ENCODE measurements around the gene FXYD1. TPM values are rescaled to one million over a fixed set of nuclear protein-coding genes. Genes with fewer than 3 reads are reported as not detected.

The FXYD1 gene
- total RNA-seq, 1 donor from 2014 or later, result 0.52 TPM

DNA sequence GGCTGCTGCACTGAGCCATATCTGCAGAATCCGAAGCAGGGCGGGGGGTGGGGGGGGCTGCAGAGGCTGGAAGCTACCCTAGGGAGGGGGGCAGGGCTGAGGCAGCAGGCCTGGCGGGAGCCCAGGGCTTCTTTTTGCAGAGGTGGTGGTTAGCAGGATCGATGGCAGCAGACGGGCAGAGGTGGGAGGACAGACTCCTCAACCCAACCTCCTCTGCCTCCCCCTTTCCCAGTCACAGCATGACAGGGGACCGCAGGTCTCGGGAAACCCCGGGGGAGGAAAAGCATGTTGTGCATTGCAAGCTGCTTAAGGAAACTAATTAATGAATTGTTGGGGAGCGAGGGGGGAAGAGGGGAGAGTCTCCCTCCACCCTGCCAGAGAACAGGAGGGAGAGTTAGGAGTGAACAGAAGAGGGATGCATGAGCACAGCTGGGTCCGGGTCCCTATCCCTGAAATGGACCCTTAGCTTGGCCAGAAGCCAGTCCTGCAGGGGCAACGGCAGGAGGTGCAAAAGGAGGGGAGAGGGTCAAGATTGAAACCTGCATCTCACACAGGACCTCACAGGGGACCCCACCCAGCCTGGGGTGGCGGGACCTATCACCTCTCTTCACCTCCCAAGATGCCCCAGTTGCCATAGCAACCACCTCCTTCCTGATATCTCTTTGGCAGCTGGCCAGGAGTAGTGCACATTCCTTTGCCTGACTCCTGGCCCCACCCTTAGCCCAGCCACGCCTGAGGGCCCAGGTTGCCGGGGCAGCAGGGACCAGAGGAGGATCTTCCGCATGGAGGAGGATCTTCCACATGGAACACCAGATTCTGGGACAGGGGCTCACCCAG is 6.2 kb downstream of the FXYD1 start:
- peaks cover 4% of the 10 kb centered on the region for H4K20me1 ChIP-seq (ENCODE audit: insufficient read depth, low read length)
- TF ChIP-seq, protein P1, sequence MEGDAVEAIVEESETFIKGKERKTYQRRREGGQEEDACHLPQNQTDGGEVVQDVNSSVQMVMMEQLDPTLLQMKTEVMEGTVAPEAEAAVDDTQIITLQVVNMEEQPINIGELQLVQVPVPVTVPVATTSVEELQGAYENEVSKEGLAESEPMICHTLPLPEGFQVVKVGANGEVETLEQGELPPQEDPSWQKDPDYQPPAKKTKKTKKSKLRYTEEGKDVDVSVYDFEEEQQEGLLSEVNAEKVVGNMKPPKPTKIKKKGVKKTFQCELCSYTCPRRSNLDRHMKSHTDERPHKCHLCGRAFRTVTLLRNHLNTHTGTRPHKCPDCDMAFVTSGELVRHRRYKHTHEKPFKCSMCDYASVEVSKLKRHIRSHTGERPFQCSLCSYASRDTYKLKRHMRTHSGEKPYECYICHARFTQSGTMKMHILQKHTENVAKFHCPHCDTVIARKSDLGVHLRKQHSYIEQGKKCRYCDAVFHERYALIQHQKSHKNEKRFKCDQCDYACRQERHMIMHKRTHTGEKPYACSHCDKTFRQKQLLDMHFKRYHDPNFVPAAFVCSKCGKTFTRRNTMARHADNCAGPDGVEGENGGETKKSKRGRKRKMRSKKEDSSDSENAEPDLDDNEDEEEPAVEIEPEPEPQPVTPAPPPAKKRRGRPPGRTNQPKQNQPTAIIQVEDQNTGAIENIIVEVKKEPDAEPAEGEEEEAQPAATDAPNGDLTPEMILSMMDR (IDR thresholded peaks at IDR 0.05; ENCODE audit: insufficient read depth, low read depth, low read length), result no peak
- TF ChIP-seq EZH2 (IDR thresholded peaks at IDR 0.05; ENCODE audit: insufficient read depth, low read length), result no peak
- Mint-ChIP-seq H3K27me3 (ENCODE audit: low read depth, unreplicated experiment) (peaks cover 24% of the 10 kb centered on the region), H3K27ac (ENCODE audit: unreplicated experiment) (no peak overlapping the region), H3K9me3 (ENCODE audit: unreplicated experiment) (no peaks in the 10 kb centered on the region), H3K36me3 (ENCODE audit: low read depth, unreplicated experiment) (no peaks in the 10 kb centered on the region), H3K4me1 (ENCODE audit: low read depth, unreplicated experiment) (peaks cover 11% of the 10 kb centered on the region), H3K4me3 (ENCODE audit: unreplicated experiment) (no peak overlapping the region)
- H3K27ac ChIP-seq (ENCODE audit: low read depth, low read length), result no peak overlapping the region
- H3K4me2 ChIP-seq (ENCODE audit: low read length), result no peak overlapping the region
- no peaks in the 10 kb centered on the region for H3K4me1 ChIP-seq (ENCODE audit: insufficient read depth, low read length)
- no peak overlapping the region for H3K9ac ChIP-seq (ENCODE audit: low read length)
- DNase-seq (ENCODE audit: low read depth) (no peak), FAIRE-seq (no peak)
- H3K27me3 ChIP-seq (ENCODE audit: insufficient read depth, low read length), result peaks cover 27% of the 10 kb centered on the region
- no peak overlapping the region for H3K4me3 ChIP-seq (ENCODE audit: insufficient read depth, low read depth, low read length)
- H3K79me2 ChIP-seq (ENCODE audit: insufficient read depth, low read length), result no peaks in the 10 kb centered on the region
- no peak overlapping the region for H2AFZ ChIP-seq (ENCODE audit: low read depth, low read length)
- H3K36me3 ChIP-seq (ENCODE audit: insufficient read depth, low read length), result no peaks in the 10 kb centered on the region
- H3K9me3 ChIP-seq (ENCODE audit: insufficient read depth, low read depth, low read length), result no peaks in the 10 kb centered on the region

DNA sequence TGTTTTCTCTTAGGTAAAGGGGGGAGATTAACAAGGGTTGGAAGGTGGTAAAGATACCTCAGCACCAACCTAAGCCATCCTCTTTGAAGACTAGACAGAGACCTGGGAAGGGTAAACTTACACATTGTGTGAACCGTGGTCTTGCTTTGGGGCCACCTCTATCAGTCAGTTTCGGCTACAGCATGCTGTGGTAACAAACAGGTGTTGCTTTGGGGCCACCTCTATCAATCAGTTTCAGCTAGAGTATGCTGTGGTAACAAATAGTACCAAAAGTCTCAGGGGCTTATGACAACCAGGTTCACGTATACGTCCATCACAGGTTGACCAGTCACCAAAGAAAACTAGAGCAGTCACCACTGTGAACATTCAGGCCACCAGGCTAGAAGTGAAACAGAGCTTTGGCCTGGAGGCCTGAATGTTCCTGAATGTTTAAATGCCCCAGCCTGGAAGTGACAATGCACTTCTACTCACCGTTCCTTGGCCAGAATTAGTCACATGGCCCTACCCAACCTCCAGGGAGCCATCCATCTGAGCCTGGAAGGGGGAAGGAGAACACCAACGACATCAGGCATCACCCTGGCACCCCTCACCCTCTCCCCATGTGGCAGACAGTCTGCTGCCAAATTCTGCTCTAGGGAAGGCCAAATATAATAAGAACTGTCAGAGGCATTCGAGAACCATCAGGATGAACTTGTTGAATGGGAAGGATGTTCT is 8.3 kb downstream of the FXYD1 start:
- no peak for FAIRE-seq

More for the DNA sequence above, 8.3 kb downstream of the FXYD1 start:
- H3K27me3 ChIP-seq (ENCODE audit: insufficient read depth, low read length), result peaks cover 22% of the 10 kb centered on the region
- H3K27ac ChIP-seq (ENCODE audit: low read depth, low read length), result no peak overlapping the region
- H3K36me3 ChIP-seq (ENCODE audit: insufficient read depth, low read length), result no peaks in the 10 kb centered on the region
- Mint-ChIP-seq H3K27ac (ENCODE audit: unreplicated experiment) (no peak overlapping the region), H3K27me3 (ENCODE audit: low read depth, unreplicated experiment) (peaks cover 30% of the 10 kb centered on the region), H3K36me3 (ENCODE audit: low read depth, unreplicated experiment) (no peaks in the 10 kb centered on the region), H3K9me3 (ENCODE audit: unreplicated experiment) (no peaks in the 10 kb centered on the region), H3K4me3 (ENCODE audit: unreplicated experiment) (peak overlapping the region; percentile 18), H3K4me1 (ENCODE audit: low read depth, unreplicated experiment) (peaks cover 8% of the 10 kb centered on the region)
- no peak overlapping the region for H2AFZ ChIP-seq (ENCODE audit: low read depth, low read length)
- no peak for TF ChIP-seq EZH2 (IDR thresholded peaks at IDR 0.05; ENCODE audit: insufficient read depth, low read length)
- TF ChIP-seq, protein P1 (IDR thresholded peaks at IDR 0.05; ENCODE audit: insufficient read depth, low read depth, low read length), result no peak
- no peaks in the 10 kb centered on the region for H3K79me2 ChIP-seq (ENCODE audit: insufficient read depth, low read length)
- H3K9ac ChIP-seq (ENCODE audit: low read length), result no peak overlapping the region
- H4K20me1 ChIP-seq (ENCODE audit: insufficient read depth, low read length), result peaks cover 4% of the 10 kb centered on the region
- H3K9me3 ChIP-seq (ENCODE audit: insufficient read depth, low read depth, low read length), result no peaks in the 10 kb centered on the region
- H3K4me3 ChIP-seq (ENCODE audit: insufficient read depth, low read depth, low read length), result no peak overlapping the region
- no peaks in the 10 kb centered on the region for H3K4me1 ChIP-seq (ENCODE audit: insufficient read depth, low read length)
- no peak overlapping the region for H3K4me2 ChIP-seq (ENCODE audit: low read length)
- no peak for DNase-seq (ENCODE audit: low read depth)
